Smooth muscle cell (in vitro differentiated cells): ENCODE measurements around the gene EMC9. TPM values are rescaled to one million over a fixed set of nuclear protein-coding genes. Genes with fewer than 3 reads are reported as not detected.

Experiments used
- DNase-seq: peaks from one replicate; lab custom pipeline; 2025; ENCODE audit not compliant: unreplicated experiment; lab: John Stamatoyannopoulos, UW
- H2AFZ ChIP-seq: fragments of 200-600 bp; sonication (generic); 2 replicates; pipeline ENCODE4 v1.6.0; 2016; ENCODE audit warnings: antibody characterized with exemption, low read depth, mild to moderate bottlenecking
- H3F3A ChIP-seq: fragments of 200-600 bp; sonication (generic); 2 replicates; pipeline ENCODE4 v1.6.0; 2017; ENCODE audit warnings: antibody characterized with exemption, low read depth
- H3K27ac ChIP-seq: fragments of 200-600 bp; sonication (generic); 2 replicates; pipeline ENCODE4 v1.5.1; 2016; ENCODE audit warnings: low read depth, mild to moderate bottlenecking
- H3K27me3 ChIP-seq: fragments of 200-600 bp; sonication (generic); 2 replicates; pipeline ENCODE4 v1.6.1; 2016; ENCODE audit warnings: low read depth, mild to moderate bottlenecking
- H3K36me3 ChIP-seq: fragments of 200-600 bp; sonication (generic); 2 replicates; pipeline ENCODE4 v1.5.1; 2016; ENCODE audit warnings: low read depth
- H3K4me1 ChIP-seq: fragments of 200-600 bp; sonication (generic); 2 replicates; pipeline ENCODE4 v1.5.1; 2016; ENCODE audit warnings: low read depth
- H3K4me2 ChIP-seq: fragments of 200-600 bp; sonication (generic); 2 replicates; pipeline ENCODE4 v1.6.0; 2016; ENCODE audit warnings: mild to moderate bottlenecking
- H3K4me3 ChIP-seq: fragments of 200-600 bp; sonication (generic); 2 replicates; pipeline ENCODE4 v1.5.1; 2016; ENCODE audit warnings: mild to moderate bottlenecking
- H3K79me2 ChIP-seq: fragments of 200-600 bp; sonication (generic); 2 replicates; pipeline ENCODE4 v1.6.0; 2016; ENCODE audit warnings: low read depth, mild to moderate bottlenecking
- H3K9ac ChIP-seq: fragments of 200-600 bp; sonication (generic); 2 replicates; pipeline ENCODE4 v1.6.0; 2016; ENCODE audit warnings: low read depth
- H3K9me3 ChIP-seq: fragments of 200-600 bp; sonication (generic); replicated peaks from 2 replicates; pipeline ENCODE4 v1.5.1; 2016; ENCODE audit warnings: low read depth
- H4K20me1 ChIP-seq: fragments of 200-600 bp; sonication (generic); 2 replicates; pipeline ENCODE4 v1.6.0; 2016; ENCODE audit warnings: low read depth
- CTCF ChIP-seq: fragments of 200-600 bp; sonication (generic); IDR thresholded peaks from 2 replicates; pipeline ENCODE4 v1.5.1; 2017; ENCODE audit warnings: borderline replicate concordance, mild to moderate bottlenecking, antibody characterized with exemption; ENCODE audit not compliant: insufficient read depth, poor library complexity, severe bottlenecking
- WGBS: methylation state at CpG from one replicate; pipeline ENCODE4 v1.1.7; 2016; ENCODE audit warnings: low lambda C conversion rate; 5-methylcytosine and 5-hydroxymethylcytosine counted together
- polyA plus RNA-seq: library from polyadenylated mRNA; unstranded; fragments of >200 nt; fragmentation: Nextera tagmentation; extraction: Ambion mirVana; gene quantifications from 2 replicates; pipeline ENCODE4 v1.2.1, GENCODE V29; 2016
- total RNA-seq: library from RNA; depleted of rRNA; stranded (reverse); fragments of >200 nt; gene quantifications from 2 replicates; pipeline ENCODE4 v1.2.3, GENCODE V29; 2014

The EMC9 gene
- total and polyA plus RNA-seq, 2 experiments from 2014 or later, result 6.3 to 11.9 TPM

- no peaks in the 10 kb centered on the region for H3K9me3 ChIP-seq
- under 1% methylated on average over 37 of the region's 57 CpGs for WGBS
- peak within 1 kb of the TSS; percentile 93 for H3K27ac ChIP-seq
- H3K9ac ChIP-seq, result peak within 1 kb of the TSS; percentile 82
- no peaks in the 10 kb centered on the region for H3K36me3 ChIP-seq
- H3K4me1 ChIP-seq, result peaks cover 15% of the 10 kb centered on the region
- H3K27me3 ChIP-seq, result no peaks in the 10 kb centered on the region
- H3K4me2 ChIP-seq, result peak within 1 kb of the TSS; percentile 88
- peaks cover 16% of the 10 kb centered on the region for H3F3A ChIP-seq
- TF ChIP-seq CTCF, result no peak
- H4K20me1 ChIP-seq, result peaks cover 9% of the 10 kb centered on the region
- peak; percentile 93 for DNase-seq
- H2AFZ ChIP-seq, result peak within 1 kb of the TSS; percentile 85
- peak within 1 kb of the TSS; percentile 86 for H3K4me3 ChIP-seq
- H3K79me2 ChIP-seq, result peaks cover 24% of the 10 kb centered on the region
These were observed 5.8 kb upstream of the EMC9 start, which contains the start of gene RNF31 for GRCh38 chr14:24146978-24147760. Gene RNF31 (plus strand): TSS chr14:24147498. CDS start chr14:24147699, 201 bp downstream.

GRCh38 chr14:24146453-24146977 lies 5.1 kb upstream of the EMC9 start, which contains the start of gene PSME2:
Gene PSME2 (minus strand): TSS chr14:24146610. CDS start chr14:24146581, 29 bp downstream.
- 0% methylated on average over 13 of the region's 25 CpGs for WGBS
- H3K4me3 ChIP-seq, result peak within 1 kb of the TSS; percentile 86
- no peaks in the 10 kb centered on the region for H3K9me3 ChIP-seq
- H4K20me1 ChIP-seq, result peaks cover 9% of the 10 kb centered on the region
- TF ChIP-seq CTCF, result no peak
- no peaks in the 10 kb centered on the region for H3K36me3 ChIP-seq
- peak within 1 kb of the TSS; percentile 85 for H2AFZ ChIP-seq
- peaks cover 24% of the 10 kb centered on the region for H3K79me2 ChIP-seq
- peaks cover 16% of the 10 kb centered on the region for H3F3A ChIP-seq
- no peaks in the 10 kb centered on the region for H3K27me3 ChIP-seq
- DNase-seq, result peak; percentile 93
- H3K9ac ChIP-seq, result peak within 1 kb of the TSS; percentile 82
- H3K4me1 ChIP-seq, result peaks cover 15% of the 10 kb centered on the region
- H3K27ac ChIP-seq, result peak within 1 kb of the TSS; percentile 93
- peak within 1 kb of the TSS; percentile 88 for H3K4me2 ChIP-seq

- Histone ChIP-seq H3K9ac (peak overlapping the region; percentile 82), H3K36me3 (no peaks in the 10 kb centered on the region), H3K4me3 (peak overlapping the region; percentile 86), H3K4me1 (peaks cover 15% of the 10 kb centered on the region), H3F3A (peaks cover 16% of the 10 kb centered on the region), H3K9me3 (no peaks in the 10 kb centered on the region), H3K79me2 (peaks cover 24% of the 10 kb centered on the region), H2AFZ (peak overlapping the region; percentile 22), H4K20me1 (peaks cover 9% of the 10 kb centered on the region), H3K27ac (peak overlapping the region; percentile 93), H3K27me3 (no peaks in the 10 kb centered on the region), H3K4me2 (peak overlapping the region; percentile 88)
- WGBS, result 41% methylated on average over 9 of the region's 9 CpGs
- no peak for TF ChIP-seq CTCF
- DNase-seq, result no peak
These were observed 4.5 kb upstream of the EMC9 start for GRCh38 chr14:24145690-24146452.
